ENCODE results near the gene NUDT19. TPM values are rescaled to one million over a fixed set of nuclear protein-coding genes. Genes with fewer than 3 reads are reported as not detected.

NUDT19 gene
- total and polyA plus RNA-seq, 7 donors, result 6.1 to 10.7 (median 6.7) TPM

- no peak for DNase-seq
- Histone ChIP-seq H3K4me1 (peaks cover 0 to 16% (median 5%) of the 10 kb centered on the region in 4 donors), H3K27ac (no peak overlapping the region), H3K36me3 (peaks cover 0 to 5% (median 2%) of the 10 kb centered on the region in 4 donors), H3K9me3 (no peaks in the 10 kb centered on the region), H3K27me3 (no peaks in the 10 kb centered on the region), H3K4me3 (no peak overlapping the region)
- intact Hi-C loops (cut with DNase I), result no loop called here
- TF ChIP-seq CTCF (IDR thresholded peaks at IDR 0.05) (no peak), POLR2AphosphoS5 (IDR thresholded peaks at IDR 0.05) (no peak)
- 93 to 95% methylated on average over 6 of the region's 6 CpGs for WGBS, 2 donors
These were observed 25.5 kb upstream of the NUDT19 start for GRCh38 chr19:32666084-32666483.

DNA sequence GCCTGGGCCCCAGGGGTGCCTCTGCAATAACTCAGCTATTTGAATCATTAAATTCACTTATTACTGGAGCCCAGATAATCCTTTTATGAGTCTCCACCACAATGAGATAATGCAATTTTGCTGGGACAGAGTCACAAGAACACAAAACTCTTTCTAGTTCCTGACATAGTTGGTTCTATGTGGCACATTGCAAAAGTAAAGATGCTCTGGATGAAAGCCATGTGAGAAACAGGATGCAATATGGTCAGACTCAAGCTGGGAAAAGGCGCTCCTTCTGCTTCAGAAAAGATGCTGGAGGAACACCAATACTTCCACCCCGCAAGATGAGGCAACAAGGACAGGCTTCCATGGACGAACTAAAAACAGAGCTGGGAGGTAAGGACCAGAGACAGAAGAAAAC, 22.3 kb upstream of the NUDT19 start:
- Histone ChIP-seq H3K9me3 (no peaks in the 10 kb centered on the region), H3K36me3 (peaks cover 0 to 5% (median 2%) of the 10 kb centered on the region in 4 donors), H3K4me1 (peaks cover 0 to 35% (median 23%) of the 10 kb centered on the region in 4 donors), H3K27me3 (no peaks in the 10 kb centered on the region), H3K4me3 (no peak overlapping the region), H3K27ac (no peak overlapping the region)
- TF ChIP-seq POLR2A (IDR thresholded peaks at IDR 0.05), result no peak
- no peak for TF ChIP-seq POLR2AphosphoS5 (IDR thresholded peaks at IDR 0.05)
- TF ChIP-seq EP300 (IDR thresholded peaks at IDR 0.05), result no peak
- no peak for TF ChIP-seq CTCF (IDR thresholded peaks at IDR 0.05)
- no peak for DNase-seq
- intact Hi-C loops (cut with DNase I), result no loop called here
- WGBS, 2 donors, result 75 to 83% methylated on average over 3 of the region's 3 CpGs

DNA sequence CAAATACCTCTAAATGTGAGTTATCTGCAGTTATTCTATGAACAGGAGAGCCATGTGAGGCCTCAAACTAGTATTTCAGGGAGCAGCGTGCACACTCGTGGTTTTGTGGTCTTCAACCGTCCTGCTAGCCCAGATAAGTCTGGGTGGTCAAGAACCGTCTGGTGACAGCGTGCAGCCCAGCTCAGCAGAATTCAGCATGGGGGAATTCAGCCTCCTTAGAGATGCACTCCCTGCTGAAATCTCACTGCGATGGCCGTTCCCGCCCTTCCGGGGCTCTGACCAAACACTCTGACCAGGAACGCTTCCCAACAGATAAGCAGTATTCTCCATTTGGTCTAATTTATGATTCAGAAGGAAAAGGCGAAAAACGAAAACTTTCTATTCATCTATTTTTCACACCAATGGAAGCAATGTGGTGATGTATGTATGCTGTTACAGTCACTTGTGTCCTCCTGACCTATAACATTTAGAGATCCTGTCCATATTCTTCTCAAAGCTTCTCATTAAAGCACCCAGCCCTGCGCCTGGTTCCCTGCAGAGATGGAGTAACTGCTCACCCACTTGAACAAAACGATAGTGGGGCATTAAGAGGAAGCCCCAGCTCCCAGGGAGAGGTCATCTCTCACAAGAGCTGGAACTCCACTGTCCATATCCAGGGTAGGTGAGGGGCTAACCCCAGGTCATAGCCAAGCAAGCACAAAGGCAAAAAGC, 19.6 kb upstream of the NUDT19 start:
- DNase-seq, result no peak
- WGBS, 2 donors, result 71 to 83% methylated on average over 14 of the region's 14 CpGs
- TF ChIP-seq POLR2A (IDR thresholded peaks at IDR 0.05) (no peak), EP300 (IDR thresholded peaks at IDR 0.05) (no peak), POLR2AphosphoS5 (IDR thresholded peaks at IDR 0.05) (no peak), CTCF (IDR thresholded peaks at IDR 0.05) (no peak)
- Histone ChIP-seq H3K27me3 (peaks cover 0 to 15% (median 12%) of the 10 kb centered on the region in 3 donors), H3K27ac (no peak overlapping the region), H3K36me3 (peaks cover 0 to 2% (median under 1%) of the 10 kb centered on the region in 4 donors), H3K4me3 (no peak overlapping the region), H3K4me1 (peaks cover 0 to 44% (median 37%) of the 10 kb centered on the region in 4 donors), H3K9me3 (no peaks in the 10 kb centered on the region)
- intact Hi-C loops (cut with DNase I), result loop anchor here (10.0 kb wide), 1 partner anchor 503 kb away; no protein-coding TSS in a partner anchor

DNA sequence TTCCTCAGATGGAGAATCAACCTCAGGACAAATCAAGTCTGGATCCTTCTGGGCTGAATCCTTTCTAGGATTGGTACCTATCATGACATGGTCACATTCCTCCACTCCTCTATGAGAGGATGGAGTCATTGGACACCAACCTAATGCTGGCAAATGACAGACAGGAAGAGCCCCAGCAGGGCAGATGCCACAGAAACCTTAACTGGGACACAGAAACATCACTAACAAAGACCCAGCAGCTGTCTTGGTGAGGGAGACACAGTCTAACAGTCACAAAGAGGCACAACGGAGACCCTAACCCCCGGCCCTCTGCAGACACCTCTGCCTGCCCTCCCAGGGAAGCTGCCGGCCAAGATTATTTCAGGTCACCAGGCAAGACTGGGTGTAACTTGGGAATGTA, 18.8 kb upstream of the NUDT19 start:
- intact Hi-C loops (cut with DNase I), result loop anchor here (10.0 kb wide), 1 partner anchor 502 kb away; no protein-coding TSS in a partner anchor
- H3K4me3 ChIP-seq, result no peak overlapping the region
- peaks cover 0 to 44% (median 37%) of the 10 kb centered on the region in 4 donors for H3K4me1 ChIP-seq
- H3K27me3 ChIP-seq, result peaks cover 0 to 23% (median 12%) of the 10 kb centered on the region in 3 donors
- H3K27ac ChIP-seq, result no peak overlapping the region
- TF ChIP-seq CTCF (IDR thresholded peaks at IDR 0.05) (no peak), POLR2A (IDR thresholded peaks at IDR 0.05) (no peak), POLR2AphosphoS5 (IDR thresholded peaks at IDR 0.05) (no peak), EP300 (IDR thresholded peaks at IDR 0.05) (no peak)
- DNase-seq, result no peak
- no peaks in the 10 kb centered on the region for H3K36me3 ChIP-seq
- 82 to 90% methylated on average over 3 of the region's 3 CpGs for WGBS, 2 donors
- no peaks in the 10 kb centered on the region for H3K9me3 ChIP-seq
